ENCODE results near the gene GALNTL6. TPM values are rescaled to one million over a fixed set of nuclear protein-coding genes. Genes with fewer than 3 reads are reported as not detected.

GALNTL6 gene
- total RNA-seq, 1 donor from 2014 or later = 0.16 TPM

DNA sequence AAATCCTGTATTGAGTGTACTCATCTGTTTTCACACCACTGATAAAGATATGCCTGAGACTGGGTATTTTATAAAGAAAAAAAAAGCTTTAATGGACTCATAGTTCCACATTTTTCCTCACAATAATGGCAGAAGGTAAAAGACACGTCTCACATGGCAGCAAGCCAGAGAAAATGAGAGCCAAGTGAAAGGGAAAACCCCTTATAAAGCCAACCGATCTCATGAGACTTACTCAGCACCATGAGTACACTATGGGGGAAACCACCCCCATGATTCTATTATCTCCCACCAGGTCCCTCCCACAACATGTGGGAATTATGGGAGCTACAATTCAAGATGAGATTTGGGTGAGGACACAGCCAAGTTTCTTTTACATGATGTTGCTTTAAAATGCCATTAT is 171.9 kb downstream of the GALNTL6 start:
- no peak for DNase-seq (ENCODE audit: low spot score)

DNA sequence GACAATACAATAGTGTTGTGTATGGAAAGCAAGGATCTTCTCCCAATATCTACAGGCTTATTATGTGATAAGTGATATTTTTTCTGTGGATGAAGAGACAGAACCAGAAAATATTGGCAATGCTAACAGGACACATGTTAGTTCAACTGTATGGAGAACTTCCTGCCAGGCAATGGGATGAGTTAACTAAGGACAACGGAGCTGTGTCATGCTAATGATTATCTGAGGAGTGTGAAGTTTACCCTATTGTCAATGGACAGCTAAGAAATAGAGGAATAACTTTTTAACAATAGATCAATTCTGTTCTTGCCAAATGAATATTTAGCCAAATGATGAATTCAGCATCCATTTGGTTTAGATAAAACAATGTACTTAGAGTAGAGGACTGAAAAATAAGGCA is 180.0 kb downstream of the GALNTL6 start:
- no peak for DNase-seq (ENCODE audit: low spot score)

DNA sequence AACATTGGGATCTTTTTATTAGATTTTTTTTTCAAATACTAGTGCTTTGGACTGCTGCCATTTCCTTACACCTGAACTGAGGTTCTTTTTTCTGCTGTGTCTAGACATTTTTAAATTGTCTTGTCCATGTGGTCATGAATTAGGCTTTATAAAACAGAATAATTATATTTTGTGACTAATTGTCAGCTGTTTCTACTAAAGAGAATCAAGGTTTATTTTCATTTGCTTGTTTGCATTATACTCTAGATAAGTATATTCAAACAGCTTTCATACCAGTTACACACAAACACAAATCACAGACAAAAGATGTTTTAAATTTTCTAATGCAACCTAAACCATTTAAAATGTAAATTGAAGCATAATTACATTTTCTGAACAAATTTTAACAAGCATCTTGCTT is 194.7 kb downstream of the GALNTL6 start:
- DNase-seq (ENCODE audit: low spot score) = no peak

DNA sequence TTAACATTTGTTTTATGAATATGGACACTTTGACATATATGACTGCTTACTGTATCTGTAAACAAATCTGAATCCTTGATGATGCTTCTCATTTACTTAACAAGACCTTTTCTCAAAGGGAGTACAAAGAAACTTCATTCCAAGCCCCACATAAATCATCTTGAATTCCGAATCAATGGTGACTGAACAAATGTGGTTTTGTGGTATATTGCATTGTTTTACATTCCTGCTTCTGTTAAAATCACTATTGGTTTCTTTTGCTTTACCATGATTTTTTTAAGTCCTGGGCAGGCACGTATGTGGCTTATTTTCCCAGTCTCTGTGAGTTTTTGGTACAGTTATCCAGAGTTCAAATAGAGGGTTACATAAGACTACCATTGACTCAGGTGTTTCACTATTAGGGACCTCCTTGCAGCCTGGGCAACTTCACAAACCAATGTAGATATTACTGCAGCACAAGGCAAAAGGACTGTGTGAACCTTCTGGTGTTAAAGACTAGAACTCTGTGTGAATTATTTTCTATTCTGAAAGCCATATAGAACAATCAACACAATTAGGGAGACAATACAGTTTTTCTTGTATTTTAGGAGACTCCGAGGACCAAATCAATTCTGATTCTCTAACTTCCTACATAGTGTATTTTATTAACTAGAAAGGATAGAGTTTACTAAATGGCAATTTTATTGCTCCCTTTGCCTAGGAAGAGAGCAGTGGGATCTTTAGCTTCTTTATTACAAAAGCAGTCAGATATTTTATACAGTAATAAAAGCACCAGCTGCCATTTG is 196.4 kb downstream of the GALNTL6 start:
- DNase-seq (ENCODE audit: low spot score) = no peak

DNA sequence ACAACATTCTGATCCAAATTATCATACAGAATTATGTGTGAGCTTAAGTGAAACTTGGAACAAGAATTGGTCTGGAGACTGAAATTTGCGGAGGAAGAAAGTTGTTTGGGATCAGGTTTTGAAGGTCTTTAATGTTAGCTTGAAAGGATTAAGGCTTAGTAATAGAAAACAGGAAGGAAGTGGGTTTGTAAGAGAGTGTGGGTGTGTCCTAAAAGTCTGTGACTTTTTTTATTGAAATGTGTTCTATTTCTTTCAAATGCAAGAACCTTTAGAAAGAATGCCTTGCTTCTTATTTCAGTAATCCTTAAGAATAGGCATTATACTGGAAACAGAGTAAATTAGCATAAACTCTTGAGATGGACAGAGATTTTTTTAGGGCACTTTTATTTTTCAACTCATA is 198.0 kb downstream of the GALNTL6 start:
- no peak for DNase-seq (ENCODE audit: low spot score)

DNA sequence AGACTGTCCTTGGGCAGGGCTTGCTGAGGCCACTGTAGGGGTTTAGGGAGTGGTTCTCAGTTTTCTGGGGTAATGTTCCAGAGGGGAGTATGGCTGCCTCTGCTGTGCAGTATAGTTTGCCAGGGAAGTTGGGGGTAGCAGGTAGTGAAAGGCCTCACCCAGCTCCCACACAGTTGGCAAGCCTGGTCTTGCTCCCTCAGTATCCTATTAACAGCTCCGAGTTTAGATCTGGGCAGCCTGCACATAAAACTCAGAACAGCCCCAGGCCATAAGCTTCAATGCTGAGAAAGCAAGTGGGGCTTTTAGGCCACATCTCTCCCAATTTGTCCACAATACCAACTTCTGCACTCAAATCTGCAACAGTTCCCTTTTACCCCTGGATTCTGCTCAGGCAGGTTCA is 205.2 kb downstream of the GALNTL6 start:
- DNase-seq (ENCODE audit: low spot score) = no peak

DNA sequence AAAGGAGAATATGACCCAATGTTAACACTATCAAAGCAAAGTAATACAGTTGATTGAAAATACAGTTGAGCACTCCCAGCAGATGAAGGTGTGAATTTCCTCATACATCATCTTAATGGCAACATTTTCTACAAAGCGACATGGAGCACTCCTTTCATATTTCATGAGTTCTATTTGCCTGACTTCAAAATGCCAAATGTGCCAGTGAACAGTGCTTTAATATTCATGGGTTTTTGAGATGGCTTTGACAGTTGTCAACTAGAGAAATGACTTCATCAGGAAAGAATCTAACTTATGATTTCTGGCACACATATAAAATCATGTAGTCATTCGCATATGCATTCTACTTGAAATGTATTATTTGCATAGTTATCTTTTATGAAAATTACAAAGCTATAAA is 222.4 kb downstream of the GALNTL6 start:
- DNase-seq (ENCODE audit: low spot score) = no peak

DNA sequence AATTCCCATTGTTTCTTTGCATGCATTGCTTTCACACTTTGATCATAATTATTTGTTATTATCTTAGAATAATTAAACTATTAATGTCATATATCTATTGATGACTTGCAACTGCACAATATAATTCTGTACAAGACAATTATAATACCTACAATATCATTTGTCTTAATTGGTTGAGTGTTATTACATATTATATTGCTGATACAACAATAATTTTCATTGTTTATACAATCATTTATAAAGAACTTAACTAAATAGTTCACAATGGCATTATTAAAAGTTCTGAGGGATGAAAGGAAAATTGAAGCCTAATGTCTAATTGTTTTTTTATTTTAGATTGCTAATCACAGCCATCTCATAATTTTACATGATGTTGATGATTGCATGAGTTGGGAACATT is 227.6 kb downstream of the GALNTL6 start:
- DNase-seq (ENCODE audit: low spot score) = no peak

DNA sequence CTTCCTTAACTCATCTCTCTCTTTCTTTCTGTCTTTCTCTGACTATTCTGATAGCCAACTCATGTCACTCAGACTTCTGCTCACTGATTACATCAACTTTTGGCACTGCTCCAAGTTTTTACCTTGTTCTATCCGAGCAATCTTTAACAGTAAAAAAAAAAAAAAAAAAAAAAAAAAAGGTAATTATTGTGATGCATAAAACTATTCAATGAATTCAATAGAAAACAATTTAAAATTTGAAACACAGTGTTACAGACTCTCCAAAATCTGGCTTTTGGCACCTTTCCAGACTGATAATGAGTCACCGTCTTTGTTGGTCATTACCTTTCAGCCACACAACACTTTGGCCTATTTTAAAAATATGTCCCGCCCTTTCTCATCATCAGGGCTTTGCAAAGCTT is 229.5 kb downstream of the GALNTL6 start:
- no peak for DNase-seq (ENCODE audit: low spot score)

DNA sequence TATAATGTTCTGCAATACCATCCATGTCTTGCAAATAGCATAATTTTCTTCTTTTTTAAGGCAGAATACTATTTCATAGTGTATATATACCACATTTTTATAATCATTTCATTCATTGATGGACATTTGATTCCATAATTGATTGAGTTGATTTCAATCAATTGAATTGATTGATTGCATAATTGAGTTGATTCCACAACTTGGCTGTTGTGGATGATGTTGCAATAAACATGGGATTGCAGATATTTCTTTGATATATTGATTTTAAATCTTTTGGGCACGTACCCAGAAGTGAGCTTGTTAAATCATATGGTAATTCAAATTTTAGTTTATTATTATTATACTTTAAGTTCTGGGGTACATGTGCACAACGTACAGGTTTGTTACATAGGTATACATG is 232.8 kb downstream of the GALNTL6 start:
- DNase-seq (ENCODE audit: low spot score) = no peak

DNA sequence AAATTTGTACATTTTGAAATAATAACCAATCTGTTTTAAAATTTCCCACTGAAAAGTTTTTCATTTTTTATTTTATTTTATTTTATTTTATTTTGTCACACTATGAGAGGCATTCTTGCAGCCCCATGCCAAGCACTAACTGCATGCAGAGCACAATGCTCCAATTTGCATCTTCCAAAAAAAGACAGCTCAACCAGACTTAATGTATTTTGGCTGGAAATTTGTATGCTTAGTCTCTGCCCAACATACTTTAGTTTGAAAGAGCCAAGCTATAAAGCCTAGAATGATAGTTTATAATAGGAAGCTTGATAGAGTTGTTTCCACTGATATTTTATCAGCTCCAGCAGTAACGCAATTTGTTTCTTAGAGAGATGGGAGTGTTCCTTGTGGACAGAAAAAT is 235.5 kb downstream of the GALNTL6 start:
- no peak for DNase-seq (ENCODE audit: low spot score)

DNA sequence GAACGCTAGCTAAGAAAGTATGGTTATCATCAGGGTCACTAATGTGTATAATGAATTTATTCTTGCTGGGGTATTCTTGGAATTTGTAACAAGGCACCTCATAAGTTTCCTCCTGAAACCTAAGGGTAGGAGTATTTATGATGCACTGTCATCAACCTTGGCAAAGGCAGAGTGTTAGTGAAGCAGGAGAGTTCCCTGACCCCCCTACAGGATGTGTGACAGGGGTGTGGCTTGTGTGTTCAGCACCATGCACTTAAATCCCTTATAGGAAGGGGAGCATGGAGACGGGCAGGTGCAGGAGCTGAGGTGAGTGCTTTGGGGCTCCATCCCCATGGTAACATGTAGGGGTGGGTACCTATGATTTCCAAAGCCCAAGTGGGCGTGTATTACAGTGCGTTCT is 237.7 kb downstream of the GALNTL6 start:
- no peak for DNase-seq (ENCODE audit: low spot score)

DNA sequence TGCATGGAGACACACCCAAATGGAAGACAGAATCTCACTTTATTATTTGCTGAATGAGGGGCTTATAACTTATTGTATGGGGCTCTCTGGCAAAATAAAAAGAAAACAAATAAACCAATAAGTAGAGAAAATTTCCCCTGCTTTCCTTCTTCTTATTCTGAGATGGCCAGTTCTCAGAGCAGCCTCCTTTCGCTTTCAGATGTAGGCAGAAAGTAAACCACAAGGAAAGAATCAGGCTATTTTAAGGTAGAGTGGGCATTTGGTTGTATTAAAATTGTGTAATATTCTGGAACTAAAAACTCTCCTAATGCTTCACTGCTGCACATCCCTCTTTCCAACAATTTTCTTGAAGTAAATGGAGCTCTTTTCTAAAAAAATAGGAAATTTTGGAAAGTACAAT is 241.8 kb downstream of the GALNTL6 start:
- no peak for DNase-seq (ENCODE audit: low spot score)

DNA sequence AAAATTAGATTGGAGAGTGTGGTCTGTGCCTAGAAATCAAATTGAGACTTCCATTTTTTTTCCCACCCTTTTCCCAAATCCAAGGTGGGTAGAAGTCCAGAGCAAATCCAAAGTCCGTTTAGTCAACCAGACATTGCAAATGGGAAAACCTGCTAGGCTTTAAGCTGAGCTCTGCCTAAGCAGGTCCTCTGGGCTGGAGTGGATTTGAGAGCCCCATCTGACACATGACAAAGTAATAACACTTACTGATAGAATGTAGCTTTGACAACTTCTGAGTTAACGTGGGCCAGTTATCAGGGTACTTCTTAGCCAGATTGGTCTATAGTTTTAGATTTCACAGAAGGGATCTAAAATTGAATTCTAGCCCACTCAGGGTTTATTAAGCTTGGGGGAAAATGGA is 242.3 kb downstream of the GALNTL6 start:
- no peak for DNase-seq (ENCODE audit: low spot score)

DNA sequence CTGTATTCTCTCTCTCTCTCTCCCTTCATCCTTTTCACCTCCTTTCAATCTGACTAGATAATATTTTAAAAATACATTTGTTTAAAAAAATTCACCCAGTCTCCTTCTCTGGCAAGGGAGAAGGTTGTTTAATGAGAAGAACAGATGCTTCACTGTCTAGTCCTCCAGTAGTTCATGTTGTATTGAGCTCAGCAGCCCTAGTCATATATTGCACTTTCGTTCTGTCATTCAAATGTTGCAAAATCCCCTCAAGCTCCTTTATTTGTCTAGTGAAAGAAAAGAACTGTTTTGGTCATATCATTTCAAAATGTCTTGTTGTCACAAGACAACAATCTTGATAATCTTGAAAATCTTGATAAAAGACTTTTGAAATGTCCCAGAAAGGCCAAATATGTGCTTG is 248.0 kb downstream of the GALNTL6 start:
- DNase-seq (ENCODE audit: low spot score) = no peak

DNA sequence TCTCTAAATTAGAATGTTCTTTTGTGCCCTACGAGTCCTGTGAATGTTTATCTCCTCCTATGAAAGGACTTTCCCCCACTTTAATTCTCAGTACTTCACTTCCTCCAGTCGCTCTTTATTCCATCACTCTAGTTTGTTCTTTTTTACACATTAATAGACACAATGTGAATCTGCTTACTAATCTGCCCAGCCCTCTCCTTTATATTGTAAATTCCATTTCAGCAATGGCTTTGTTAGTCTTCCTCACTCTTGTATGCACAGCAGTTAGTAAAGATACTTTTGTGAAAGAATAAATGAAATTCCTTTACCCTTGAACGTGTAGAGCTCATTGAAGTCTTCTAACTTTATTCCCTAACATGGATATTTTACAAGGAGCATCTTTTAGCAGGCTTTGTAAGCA is 255.3 kb downstream of the GALNTL6 start:
- no peak for DNase-seq (ENCODE audit: low spot score)

DNA sequence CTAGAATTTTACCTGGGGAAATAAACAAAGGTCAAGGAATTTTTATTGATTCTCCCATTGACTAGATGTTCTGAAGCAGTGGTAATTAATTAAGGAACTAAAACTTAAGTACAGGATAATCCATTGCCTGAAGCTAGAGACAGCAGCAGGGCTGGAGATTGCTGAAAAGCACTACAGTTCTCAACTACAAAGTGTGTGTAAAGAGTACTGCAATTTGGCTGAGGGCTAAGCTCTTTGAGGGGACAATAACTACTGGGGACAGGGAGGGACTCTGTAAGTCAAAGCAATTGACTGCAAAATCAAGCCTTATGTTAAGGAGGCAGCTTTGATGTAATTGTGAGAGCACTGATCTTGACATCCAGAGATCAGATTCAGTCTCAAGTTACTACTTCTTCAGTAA is 260.4 kb downstream of the GALNTL6 start:
- DNase-seq (ENCODE audit: low spot score) = no peak

DNA sequence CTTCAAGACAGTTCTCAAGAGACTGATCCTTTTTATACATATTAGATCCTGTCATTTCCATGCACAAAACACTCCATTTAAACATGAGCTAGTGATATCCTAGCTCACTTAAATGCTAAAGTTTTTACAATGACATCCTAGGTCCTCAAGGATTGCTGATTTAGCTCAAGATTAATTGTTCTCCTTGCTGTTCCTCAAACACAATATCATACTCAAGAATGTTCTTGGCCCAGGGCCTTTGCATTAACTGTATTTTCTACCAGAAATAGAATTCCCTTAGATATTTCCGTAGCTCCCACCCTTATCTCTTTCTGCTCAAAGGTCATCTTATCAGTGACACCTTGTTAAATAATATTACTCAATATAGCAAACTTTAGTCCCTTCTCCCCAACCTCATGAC is 270.1 kb downstream of the GALNTL6 start:
- no peak for DNase-seq (ENCODE audit: low spot score)

DNA sequence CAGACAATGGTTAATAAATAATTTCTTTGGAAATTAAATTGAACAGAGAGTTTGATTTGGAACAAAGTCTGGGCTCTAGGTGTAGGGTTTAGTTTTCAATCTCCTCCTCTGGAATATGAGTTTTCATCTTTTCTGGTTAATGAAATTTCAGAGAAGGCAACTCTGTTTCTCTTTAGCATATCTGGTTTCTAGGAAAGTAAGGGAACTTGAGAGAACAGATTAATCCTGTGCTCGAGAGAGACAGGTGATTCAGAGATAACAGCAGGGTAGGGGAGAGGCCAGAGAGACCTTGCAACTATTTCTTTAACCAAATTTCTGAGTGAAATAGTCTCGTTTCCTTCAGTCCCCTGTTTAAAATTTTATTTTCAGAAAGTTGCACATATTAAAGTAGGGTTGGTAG is 275.4 kb downstream of the GALNTL6 start:
- no peak for DNase-seq (ENCODE audit: low spot score)

DNA sequence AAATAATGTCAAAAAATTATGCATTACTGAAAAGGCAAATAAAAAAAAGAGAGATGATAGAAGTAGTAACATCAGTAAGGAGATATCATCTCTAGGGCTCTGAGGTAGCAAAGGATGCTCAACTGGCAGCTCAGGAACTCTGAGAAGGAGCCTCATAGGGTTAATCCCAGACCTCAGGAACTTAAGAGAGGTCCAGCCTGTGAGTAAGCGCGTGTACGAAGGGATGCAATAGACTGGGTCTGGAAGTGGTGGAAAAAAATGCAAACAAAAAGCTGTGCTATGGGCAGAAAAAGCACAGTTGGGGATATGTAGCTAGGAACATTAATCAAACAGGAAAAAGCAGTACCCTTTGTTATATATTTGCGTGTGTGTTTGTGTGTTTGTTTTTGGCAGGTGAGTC is 282.0 kb downstream of the GALNTL6 start:
- no peak for DNase-seq (ENCODE audit: low spot score)

DNA sequence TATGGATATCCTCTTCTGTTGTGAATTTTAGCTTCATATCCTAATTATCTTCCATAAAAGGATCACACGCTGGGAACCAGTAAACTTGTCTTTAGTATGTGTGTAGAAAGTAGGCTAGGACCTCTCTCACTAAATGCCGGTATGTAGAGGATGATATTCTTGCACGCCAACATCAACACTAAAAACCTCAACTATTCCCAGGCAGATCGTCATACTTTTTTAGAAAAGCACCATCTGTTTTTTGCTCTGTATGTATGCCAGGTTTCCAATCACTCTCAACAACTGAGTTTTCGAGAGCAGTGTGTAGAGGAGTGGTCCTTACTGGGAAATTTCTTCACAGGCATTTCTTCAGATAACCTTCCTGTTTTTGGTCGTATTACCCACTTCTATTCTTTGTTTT is 283.6 kb downstream of the GALNTL6 start:
- no peak for DNase-seq (ENCODE audit: low spot score)

DNA sequence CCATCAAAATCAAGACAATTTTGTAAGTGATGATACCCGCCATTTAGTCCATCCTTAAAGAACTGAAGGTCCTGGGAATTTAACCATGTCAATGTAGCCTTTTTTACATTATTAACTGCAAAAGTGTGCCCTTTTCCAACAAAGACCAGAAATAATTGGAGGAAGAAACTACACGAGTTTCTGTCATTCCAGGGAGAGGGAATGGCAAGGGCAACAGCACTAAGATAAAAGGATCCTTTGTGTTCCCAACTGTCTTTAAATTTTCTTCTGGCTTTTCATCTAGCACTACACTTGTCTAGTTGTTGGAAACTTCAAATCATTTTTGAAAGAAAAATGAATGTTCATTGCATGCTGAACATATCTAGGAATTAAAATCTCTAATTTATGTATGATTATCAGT is 286.2 kb downstream of the GALNTL6 start:
- DNase-seq (ENCODE audit: low spot score) = no peak

DNA sequence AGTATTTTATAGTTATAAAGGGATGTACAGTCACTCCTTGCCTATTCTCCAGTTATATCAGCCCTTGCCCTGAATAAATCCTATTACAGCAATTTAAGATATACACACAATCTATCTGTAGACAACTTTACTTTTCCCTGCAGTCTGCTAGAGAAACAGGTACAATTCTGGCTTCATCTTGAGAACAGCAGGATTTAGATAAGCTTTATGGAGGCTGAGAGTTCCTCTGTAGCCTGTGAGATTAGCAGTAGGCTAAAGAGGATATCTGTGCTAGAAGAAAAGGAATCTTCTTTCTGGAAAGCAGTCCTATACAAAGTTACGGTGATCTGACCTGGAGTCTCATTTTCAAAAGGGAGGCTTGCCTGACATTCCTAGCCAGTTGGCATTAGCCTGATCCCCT is 290.3 kb downstream of the GALNTL6 start:
- no peak for DNase-seq (ENCODE audit: low spot score)

DNA sequence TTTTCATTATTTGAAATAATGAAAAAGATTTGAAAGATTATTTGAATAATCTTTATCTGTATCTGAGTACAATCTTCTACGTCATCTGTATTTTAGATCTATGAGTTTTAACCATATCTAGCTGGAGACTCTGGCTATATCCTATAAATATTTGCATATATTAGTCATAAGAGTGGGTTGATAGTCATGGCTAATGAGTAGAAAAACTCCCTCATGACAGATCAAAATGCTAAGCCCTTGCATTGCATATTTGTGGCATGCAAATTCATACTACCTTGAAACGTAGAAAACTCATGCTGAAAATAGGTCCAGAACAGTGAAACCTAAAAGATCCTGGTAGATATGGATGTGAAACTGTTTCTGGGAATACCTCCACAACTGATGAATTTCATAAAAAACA is 291.3 kb downstream of the GALNTL6 start:
- no peak for DNase-seq (ENCODE audit: low spot score)

Data from mesenteric fat pad (tissue), 1 donor.